NCI-H2196 treated with DMSO at 0.1 percent for 48 hours (cell line): ENCODE measurements around the gene PPOX.

Source experiments
- DNase-seq: peaks from one replicate; lab custom pipeline; 2025; ENCODE audit not compliant: unreplicated experiment; lab: John Stamatoyannopoulos, UW

Gene PPOX

GRCh38 chr1:161153176-161153575 lies 13.1 kb upstream of the PPOX start:
- DNase-seq: no peak

- peak; percentile 89 for DNase-seq
Measured at GRCh38 chr1:161153682-161154337, 12.4 kb upstream of the PPOX start, which contains the start of gene UFC1. Gene UFC1 (plus strand): TSS chr1:161153978. CDS start chr1:161153998, 20 bp downstream.

- DNase-seq: no peak
Measured at GRCh38 chr1:161157867-161158266, 8.4 kb upstream of the PPOX start.

DNA sequence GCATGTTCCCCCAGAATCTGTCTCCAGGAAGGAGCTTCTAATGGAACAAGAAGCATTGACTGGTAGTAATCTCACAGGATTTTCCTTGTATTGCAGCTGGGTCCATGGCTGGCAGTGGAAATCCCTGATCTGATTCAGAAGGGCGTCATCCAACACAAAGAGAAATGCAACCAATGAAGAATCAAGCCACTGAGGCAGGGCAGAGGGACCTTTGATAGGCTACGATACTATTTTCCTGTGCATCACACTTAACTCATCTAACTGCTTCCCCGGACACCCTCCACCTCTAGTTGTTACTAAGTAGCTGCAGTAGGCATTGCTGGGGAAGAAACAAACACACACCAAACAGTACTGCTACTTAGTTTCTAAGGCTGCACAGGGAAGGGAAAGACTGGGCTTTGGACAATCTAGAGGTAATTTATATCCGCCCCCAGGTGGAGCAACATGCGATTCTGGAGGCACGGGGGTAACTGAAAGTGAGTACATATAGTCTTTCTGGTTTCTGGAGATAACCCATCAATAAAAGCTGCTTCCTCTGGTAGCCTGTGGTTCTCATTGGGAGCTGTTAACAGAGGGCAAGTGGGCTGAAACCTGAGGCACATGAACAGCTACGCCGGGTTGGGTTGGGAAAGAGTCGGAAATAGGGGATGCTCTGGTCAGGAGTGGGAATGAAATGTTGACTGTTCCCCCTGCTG lies 7.8 kb upstream of the PPOX start:
- DNase-seq: no peak

- peak; percentile 85 for DNase-seq
Measured at GRCh38 chr1:161159087-161159912, 6.9 kb upstream of the PPOX start, which contains the start of gene USP21. Gene USP21 (plus strand): TSS chr1:161159500. CDS start chr1:161160641, 1,141 bp downstream.

GRCh38 chr1:161159913-161160243 lies 6.3 kb upstream of the PPOX start:
- DNase-seq: no peak

- no peak for DNase-seq
Measured at GRCh38 chr1:161160671-161161145, 5.5 kb upstream of the PPOX start.

DNA sequence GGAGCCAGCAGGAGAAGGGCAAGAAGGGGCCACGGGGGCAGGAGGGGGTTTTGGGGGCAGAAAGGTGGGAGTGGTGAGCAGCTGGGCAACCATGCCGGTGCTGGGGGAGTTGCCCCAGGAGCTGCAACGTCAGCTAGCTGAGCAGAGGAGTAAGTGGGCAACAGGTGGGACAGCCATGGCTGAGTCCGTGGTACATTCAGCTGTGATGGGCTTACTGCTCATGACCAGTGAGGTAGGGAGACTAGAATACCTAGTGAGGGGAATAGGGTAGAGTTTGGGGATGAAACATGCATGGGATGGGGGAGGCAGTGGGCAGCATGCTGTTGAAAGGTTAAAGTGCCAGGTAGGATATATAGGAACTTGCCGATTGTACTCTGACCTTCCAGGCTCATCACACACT lies 4.6 kb upstream of the PPOX start:
- no peak for DNase-seq

DNA sequence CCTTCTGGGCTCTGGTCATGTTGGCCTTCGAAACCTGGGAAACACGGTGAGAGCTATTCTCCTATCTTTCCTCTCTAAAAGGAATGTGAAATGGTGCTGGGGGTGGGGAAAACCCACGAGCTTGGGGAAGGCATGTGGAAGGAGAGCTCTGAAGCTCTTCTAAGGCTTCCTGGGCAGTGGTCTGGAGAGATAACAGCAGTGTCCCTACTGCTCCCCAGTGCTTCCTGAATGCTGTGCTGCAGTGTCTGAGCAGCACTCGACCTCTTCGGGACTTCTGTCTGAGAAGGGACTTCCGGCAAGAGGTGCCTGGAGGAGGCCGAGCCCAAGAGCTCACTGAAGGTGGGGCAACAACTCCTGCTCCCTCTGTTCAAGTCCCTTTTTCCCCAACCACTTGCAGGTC lies 4.2 kb upstream of the PPOX start:
- DNase-seq: no peak

GRCh38 chr1:161162806-161163205 lies 3.4 kb upstream of the PPOX start:
- DNase-seq: no peak

DNA sequence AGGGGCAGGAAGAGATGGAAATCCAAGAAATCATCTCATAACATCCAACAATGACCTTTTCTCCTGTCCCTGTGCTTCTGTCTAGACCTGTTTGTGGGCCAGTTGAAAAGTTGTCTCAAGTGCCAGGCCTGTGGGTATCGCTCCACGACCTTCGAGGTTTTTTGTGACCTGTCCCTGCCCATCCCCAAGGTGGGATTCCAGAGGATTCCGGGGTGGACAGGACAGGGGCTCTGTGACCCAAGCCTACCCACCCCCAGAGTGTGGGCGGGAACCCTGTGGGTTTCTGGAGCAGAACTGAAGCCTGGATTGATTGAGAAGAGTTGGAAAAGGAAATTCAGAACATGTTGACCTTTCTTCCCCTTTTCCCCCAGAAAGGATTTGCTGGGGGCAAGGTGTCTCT lies 2.4 kb upstream of the PPOX start:
- no peak for DNase-seq

DNA sequence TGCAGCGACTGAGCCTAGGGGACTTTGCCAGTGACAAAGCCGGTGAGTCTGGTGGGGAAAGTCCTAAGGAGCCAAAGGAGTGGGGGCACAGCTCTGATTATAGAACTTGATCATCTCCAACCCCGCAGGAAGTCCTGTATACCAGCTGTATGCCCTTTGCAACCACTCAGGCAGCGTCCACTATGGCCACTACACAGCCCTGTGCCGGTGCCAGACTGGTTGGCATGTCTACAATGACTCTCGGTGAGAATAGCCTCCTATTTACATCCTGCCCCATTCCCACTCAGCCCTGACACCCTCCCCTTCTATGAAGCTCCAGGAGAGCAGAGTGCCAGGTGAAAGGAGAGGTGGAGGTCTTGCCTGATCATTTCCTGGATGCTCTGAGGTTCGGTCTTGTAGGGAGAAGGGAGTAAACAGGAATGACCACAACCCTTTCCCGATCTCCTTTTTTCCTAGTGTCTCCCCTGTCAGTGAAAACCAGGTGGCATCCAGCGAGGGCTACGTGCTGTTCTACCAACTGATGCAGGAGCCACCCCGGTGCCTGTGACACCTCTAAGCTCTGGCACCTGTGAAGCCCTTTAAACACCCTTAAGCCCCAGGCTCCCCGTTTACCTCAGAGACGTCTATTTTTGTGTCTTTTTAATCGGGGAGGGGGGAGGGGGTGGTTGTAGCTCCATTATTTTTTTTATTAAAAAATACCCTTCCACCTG lies 1.2 kb upstream of the PPOX start:
- DNase-seq: no peak

- no peak for DNase-seq
Measured at GRCh38 chr1:161166669-161167548, 683 bp downstream of the PPOX start.

GRCh38 chr1:161168906-161169305 lies 2.7 kb downstream of the PPOX start:
- DNase-seq: no peak

DNA sequence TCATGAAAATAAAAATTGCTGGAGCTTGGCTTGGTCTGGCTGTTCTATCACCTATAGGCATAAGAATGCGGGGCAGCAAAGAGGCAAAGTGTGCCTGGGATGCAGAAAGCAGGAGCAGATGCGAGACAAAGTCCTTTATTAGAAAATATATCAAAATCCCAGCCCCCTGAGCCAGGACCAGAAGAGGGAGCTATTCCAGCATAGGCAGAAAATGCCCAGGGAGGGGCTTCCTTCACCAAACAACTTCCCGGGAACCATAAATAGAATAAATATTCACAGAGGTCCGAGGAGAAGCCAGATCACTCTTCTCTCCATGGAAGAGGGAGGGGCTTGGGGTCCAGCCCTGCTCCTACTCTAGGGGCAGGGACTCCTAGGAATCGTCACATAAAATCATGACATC lies 5.0 kb downstream of the PPOX start:
- DNase-seq: no peak

DNA sequence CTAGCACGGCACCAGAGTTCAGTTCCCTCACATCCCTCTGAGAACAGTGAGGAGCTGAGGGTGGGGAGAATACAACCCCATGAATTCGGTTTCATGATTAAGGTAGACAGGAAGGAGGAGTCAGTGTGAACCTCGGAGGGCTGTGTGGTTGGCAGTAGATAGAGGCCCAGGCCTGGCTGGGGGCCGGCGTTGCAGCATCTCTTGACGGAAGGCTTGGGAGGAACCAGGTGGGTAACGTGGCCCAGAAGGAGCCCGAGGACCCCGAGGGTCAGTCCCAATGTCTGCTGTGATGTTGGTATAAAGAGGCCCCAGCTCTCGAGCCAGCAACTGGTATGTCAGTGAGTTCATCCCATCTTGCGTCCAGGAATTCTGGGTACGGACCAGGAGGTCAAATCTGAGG lies 5.5 kb downstream of the PPOX start:
- no peak for DNase-seq

DNA sequence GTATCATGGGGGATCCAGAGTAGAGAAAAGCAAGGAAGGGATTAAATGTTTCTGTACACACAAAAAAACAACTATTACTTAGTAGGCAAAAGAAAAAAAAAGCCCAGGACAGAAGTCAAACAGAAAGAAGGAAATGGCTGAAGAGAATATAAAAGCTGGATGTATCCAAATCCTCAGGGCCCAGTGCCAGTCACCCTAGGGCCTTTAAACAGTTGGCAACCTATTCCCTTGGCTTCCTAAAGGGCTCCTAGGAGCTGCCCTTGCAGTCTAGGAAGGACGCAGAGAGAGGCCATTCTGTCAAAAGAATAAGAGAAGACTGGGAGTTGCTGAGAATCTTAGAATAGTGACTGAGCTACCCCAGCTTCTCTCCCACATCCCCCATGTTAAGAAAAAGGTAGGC lies 6.1 kb downstream of the PPOX start:
- DNase-seq: no peak

- DNase-seq: no peak
Measured at GRCh38 chr1:161172776-161173376, 6.7 kb downstream of the PPOX start.

DNA sequence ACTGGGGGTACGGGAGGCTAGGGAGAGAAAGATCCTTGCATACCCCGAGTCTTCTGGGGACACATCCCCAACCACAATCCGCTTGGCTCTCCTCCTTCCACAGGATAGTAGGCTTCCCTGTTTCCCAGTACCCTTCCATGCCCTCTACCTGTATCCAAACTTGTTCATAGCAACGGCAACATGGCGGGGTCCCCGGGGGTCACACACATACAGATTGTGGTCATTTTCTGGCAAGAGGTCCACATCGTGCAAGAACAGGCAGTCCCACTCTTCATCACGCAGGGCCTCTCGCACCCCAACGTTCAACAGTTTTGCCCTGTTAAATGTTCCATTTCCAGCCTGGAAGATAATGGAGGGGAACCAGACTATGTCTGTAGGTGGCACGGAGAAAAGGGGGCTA lies 7.5 kb downstream of the PPOX start:
- no peak for DNase-seq

GRCh38 chr1:161174911-161175310 lies 8.7 kb downstream of the PPOX start:
- no peak for DNase-seq
